GM21529 (cell line): ENCODE measurements around the gene GIT1.

Experiments
- ATAC-seq: cut with Tn5 transposase; IDR thresholded peaks from one replicate; pipeline ENCODE4 v1.9.1; 2021; ENCODE audit not compliant: unreplicated experiment

Gene GIT1

DNA sequence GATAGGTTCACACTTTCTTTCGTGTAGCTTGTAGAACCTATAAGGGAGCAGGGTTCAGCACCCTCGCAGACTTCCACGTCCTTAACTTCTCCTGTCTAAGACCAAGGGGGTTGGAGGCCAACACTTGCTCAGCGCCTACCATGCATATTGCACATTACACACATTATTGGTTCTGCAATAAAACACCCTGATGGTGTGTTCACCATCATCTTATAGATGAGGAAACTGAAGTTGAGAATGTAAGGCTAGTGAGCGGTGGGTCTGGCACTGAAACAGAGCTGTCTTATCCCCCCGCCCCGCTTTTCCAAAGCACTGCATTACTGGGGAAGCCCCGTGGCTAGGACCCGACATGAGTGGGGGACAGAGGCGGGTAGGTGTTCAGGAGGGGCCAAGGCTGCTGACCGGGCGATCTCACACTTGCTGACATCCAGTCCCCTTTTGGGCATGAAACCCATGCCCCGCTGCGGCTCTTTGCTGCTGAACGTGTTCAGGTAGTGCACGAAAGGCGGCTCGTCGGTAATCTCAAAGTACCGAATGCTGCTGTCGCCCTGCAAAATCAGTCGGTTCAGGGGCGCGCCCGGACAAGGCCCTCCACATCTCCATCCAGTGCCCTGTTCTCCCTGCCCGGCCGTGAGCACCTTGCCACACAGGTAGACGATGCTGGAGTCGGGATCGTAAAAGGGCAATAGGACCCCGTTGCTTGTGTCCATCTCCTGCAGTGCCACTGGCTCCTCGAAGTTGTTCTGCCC lies 27.0 kb upstream of the GIT1 start:
- no peak for ATAC-seq

DNA sequence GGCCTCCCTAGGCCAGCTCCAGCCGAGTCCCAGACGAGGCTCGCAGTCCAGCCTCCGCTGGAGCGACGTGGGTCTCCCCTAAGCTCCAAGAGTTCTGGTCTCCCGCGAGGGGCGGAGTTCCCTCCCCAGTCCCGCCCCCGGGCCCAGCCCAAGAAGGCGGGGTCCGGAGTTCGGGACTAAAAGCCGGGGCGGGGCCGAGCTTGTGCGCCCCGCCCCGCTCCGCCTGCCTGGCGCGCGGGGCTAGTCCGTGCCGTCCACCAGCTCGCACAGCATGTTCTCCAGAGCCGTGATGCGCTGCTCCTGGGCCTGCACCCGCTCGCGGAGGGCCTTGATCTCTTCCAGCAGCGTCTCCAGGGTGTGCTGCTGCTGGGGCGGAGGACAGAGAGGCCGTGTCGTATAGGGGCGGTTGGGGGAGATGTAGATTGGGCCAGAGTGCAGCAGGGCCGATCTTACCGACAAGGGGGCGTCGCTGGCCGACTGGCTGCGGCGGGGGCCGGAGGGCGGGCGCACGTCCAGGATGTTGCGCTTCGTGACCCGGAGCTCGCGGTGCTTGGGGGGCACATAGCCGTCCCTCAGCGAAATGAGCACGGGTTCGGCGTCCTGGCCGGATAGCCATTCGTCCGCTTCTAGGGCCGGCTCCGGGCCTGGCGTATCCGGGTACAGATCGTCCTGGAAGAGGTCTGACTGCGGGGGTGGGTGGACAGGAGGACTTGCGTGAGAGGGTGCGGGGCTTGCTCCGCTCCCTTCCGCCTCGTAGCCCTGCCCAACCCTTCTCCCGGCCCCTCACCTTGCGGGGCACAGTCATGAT lies 26.2 kb upstream of the GIT1 start:
- ATAC-seq = peak; percentile 61

DNA sequence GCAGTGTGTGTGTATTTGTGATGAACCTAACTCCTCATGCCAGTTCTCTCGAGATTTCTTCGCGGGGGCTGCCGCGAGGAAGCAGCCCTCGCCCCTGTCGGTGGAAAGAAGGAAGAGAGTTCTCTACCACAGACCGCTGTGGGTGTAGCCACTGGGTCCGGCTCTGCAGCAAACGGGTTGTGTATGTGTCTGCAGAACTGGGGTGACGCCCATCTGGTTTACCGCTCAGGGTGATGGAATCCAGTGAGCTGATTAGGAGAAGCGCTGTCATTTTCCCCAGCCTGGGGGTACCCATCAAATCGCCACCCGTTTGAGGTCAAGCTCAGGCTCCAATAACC lies 25.6 kb upstream of the GIT1 start:
- ATAC-seq = no peak

DNA sequence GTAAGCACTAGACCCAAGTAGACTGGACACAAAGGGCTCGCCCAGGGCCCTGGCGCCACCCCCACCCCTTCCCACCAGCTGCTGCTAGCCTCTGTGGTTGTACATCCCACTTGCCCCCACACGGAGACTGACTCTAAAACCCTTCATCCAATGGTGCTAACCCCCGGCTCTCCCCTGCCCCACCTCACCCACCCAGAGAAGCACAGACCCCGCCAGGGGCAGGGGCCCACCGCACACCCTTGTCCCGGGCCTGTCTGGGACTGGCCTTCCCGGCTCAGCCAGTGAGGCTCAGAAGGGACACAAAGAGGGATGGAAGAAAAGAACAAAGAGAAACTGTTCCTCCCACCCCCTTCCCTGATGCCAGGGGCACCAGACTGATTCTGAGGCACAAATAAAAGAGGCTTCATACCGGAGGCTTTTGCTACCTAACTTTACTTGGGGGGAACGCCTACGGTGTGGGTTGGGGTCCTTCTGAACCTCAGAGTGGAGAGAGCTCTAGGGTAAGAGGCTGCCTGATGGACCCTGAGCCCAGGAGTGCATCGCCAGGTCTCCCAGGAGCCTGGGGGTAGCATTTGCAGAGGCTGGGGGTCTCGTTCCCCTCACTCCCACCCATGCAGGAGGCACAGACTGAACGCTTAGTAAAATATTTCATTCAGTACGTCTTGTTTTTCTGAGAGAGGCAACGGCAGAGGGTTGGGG lies 25.1 kb upstream of the GIT1 start:
- no peak for ATAC-seq

DNA sequence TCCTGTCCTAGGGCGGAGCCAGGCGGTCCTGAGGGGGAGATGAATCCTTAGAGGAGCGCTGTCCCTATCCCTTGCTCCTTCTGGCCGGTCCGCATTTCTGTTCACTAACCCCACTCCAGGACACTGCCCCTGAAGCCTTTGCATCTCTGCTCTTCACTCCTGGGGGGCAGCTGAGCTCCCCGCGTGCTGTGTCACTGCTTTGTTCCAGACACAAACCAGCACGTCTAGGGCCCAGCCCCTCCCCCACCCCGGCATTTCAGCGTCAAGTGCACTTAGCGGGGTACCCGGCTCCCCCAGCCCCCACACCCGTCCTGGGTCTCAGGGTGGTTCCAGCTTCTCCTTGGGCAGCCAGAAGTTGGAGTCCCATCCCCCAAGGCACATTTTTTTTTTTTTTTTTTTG lies 24.4 kb upstream of the GIT1 start:
- ATAC-seq = no peak

DNA sequence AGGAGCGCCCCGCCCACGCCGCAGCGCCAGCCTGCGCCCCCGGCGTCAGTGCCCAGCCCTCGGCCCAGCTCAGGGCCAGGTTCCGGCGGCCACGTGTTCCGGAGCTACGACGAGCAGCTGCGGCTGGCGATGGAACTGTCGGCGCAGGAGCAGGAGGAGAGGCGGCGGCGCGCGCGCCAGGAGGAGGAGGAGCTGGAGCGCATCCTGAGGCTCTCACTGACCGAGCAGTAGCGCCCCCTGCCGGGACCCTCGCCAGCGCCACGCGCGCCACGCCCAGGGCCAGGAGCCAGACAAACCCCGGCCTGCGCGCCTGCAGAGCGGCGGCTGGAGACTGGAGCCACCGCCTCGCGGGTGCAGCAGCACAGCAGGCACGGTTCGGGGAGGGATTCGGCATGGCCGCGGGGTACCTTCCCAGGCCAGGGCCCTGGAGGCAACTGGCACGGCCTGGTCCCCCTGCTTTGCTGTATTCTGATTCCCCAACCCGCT lies 23.9 kb upstream of the GIT1 start:
- no peak for ATAC-seq

DNA sequence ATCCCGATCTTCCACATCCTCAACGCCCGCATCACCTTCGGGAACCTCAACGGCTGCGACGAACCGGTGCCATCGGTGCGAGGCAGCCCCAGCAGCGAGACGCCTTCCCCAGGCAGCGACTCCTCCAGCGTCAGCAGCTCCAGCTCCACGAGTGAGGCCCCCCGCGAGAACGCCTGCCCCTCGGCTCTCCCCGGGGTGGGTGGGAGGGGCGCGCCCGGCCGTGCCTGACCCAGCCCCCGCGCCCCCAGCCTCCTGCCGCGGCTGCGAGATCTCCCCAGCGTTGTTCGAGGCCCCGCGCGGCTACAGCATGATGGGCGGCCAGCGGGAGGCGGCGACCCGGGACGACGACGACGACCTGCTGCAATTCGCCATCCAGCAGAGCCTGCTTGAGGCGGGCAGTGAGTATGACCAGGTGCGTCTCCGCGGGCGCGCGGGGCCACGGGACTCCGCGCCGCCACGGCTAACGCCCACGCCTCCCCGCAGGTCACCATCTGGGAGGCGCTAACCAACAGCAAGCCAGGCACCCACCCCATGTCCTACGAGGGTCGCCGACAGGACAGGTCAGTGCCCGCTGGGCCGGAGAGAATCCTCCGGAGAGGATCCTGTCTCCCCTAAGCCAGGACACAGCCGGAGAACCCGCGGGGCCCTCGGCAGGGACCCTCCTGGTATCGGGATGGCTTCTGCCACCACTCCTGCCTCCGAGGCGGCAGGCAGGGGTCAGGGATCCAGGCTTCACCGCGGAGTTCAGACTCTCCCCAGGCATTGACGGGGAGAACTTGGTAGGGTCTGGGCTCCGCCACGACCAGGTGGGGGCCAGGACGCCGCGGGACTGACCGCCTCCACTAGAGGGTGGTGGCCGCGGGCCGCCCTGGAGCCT lies 23.2 kb upstream of the GIT1 start:
- no peak for ATAC-seq

DNA sequence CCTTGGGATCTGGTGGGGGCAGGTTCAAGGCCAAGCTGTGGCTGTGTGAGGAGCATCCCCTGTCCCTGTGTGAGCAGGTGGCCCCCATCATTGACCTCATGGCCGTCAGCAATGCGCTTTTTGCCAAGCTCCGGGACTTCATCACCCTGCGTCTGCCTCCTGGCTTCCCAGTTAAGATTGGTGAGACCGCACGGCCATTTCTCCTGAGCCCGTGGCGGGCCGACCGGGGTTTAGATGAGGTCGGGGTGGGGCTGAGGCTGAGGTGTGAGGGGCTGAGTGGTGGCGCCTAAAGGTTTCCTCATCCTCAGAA lies 22.6 kb upstream of the GIT1 start:
- no peak for ATAC-seq

DNA sequence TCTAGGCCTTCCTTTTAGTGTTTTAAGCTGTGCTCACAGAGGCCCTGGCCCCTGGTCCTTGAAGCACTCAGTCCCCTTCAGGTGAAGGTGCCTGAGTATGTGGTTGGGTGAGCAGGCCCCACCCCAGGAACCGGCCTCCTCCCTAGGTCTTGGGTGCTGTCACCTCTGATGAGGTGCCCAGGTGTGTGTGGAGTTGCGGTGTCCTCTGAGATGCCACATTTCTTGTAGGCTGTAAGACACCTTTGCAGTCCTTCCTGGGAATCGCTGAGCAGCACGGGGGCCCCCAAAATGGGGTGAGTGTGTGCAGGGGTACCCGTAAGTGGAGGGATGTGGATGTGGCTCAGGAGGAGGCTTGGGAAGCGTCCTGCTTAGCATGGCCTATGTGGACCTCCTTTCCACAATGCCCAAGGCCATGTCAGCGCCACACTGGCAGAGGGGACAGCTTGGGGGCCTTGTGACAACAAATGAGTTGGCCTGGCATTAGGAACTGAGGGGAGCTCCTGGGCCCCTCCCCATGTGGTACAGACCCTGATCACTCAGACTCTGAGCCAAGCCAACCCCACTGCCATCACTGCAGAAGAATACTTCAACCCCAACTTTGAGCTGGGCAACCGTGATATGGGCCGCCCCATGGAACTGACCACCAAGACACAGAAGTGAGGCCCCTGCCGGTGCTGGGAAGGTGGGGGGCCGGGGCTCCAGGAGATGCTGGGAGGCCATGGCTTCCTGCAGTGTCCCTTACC lies 22.1 kb upstream of the GIT1 start:
- ATAC-seq = no peak

DNA sequence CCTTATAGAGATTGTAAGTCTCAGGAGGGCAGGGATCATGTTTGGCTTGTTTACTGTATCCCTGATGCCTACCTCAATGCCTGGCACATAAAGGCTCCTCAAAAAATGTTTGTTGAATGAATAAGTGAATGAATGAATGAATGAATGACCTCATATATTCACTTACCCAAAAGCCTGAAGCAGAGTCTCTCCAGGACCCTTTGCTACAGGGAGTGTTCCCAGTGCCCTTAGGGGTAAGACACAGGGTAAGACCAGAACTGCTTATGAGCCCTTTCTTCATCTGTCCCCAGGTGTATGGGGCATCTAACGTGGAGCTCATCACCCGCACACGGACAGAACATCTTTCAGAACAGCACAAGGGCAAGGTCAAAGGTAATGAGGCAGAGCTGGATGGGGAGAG lies 20.9 kb upstream of the GIT1 start:
- ATAC-seq = no peak

DNA sequence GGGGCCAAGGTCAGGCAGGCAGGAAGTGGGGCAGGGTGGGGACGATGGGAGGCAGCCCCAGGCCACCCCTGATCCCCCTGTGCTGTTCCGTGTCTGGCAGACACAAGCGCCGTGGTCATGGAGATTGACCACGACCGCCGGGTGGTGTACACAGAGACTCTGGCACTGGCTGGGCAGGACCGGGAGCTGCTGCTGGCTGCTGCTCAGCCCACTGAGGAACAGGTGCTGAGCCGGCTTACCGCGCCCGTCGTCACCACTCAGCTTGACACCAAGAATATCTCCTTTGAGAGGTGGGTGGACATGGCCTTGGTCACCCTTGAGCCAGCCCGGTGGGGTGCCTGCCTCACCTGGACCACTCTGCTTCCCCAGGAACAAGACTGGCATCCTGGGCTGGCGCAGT lies 19.5 kb upstream of the GIT1 start:
- ATAC-seq = no peak

DNA sequence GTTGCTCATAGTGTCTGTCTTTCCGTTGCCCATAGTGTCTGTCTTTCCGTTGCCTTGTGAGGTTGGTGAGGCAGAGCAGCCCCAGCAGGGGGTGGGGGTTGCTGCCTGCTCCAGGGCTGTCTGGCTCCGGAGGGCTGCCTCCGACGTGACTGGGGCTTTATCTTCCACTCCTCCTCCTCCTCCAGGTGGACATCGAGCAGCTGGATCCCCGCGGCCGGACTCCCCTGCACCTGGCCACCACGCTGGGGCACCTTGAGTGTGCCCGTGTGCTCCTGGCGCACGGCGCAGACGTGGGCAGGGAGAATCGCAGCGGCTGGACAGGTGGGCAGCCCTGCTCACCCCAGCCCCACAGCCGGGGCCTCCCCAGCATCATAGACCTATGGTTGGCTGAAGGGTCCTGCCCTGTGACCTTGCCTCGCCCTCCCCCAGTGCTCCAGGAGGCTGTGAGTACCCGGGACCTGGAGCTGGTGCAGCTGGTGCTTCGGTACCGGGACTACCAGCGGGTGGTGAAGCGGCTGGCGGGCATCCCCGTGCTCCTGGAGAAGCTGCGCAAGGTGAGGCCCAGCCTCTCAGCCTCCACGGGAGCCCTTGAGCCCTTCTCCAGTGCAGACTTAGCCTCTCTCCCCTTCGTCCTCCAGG lies 18.2 kb upstream of the GIT1 start:
- ATAC-seq = no peak

DNA sequence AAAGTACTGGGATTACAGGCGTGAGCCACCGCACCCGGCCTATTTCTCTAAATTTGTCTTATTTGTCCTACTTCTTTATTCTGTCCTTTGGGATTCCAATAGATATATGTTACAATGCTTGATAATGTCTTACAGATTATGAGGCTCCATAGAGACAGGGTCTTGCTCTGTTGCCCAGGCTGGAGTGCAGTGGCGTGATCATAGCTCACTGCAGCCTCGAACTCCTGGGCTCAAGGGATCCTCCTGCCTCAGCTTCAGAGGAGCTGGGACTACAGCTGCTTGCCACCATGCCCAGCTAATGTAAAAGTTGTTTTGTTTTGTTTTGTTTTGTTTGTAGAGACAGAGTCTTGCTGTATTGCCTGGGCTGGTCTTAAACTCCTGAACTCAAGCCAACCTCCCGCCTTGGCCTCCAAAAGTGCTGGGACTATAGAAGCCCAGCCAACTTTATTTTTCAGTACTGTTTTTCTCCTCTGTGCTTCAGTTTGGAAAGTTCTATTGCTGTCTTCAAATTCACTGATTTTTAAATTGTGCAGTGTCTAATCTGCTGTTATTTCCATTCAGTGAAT lies 13.7 kb upstream of the GIT1 start:
- ATAC-seq = no peak

DNA sequence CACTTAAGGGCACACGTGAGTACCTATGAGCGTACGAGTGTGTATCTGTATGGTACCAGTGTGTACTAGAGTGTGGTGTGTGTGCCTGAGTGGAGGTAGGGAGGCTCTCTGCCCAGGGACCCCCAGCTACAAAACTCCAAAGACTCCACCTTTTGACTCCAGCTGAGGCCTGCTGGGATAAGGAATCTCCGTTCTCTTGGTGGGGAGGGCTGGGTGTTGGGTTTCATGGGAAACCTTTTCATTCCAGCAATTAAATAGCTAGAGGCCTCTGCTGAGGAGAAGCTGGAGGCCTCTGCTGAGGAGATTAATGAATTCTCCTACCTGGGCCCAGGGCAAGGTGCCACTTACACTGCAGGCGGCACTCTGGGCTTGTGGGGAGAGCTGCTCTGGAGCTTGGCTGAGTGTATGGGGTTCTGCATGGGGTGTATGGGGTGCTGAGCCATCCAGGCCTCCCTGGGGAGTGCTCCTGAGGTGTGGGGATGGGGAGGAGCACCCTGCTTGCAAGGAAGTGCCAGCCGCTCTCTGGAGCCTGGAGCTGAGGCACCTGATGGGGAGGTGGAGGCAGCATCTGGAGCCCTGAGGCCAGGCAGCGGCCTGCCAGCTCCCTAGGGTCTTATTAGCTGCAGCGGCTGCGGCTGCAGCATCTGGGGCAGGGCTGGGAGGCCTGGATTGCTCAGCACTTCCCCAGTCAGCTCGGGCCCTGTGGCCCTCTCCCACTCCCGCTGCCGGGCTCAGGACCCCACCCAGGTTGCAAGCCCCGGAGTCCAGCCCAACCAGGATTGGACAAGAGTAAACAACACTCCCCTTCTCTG lies 8.1 kb upstream of the GIT1 start:
- no peak for ATAC-seq

DNA sequence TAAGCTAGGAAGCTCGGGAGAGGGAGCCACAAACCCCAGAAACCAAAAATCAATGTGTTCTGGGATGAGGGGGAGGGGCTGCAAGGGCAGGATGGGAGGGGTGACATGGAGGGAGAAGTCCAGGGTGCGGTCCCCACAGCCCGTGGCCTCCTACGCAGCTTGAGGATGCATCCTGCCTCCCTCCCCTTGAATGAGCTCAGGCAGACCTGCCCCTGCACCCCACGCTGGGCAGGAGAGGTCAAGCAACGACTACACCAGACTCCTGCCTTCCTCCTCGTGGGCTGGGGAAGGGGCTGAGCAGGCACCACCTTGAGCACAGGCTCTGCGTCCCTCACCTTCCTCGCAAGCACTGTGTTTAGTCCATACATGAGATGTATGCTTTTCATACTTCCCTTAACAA lies 7.4 kb upstream of the GIT1 start:
- no peak for ATAC-seq

DNA sequence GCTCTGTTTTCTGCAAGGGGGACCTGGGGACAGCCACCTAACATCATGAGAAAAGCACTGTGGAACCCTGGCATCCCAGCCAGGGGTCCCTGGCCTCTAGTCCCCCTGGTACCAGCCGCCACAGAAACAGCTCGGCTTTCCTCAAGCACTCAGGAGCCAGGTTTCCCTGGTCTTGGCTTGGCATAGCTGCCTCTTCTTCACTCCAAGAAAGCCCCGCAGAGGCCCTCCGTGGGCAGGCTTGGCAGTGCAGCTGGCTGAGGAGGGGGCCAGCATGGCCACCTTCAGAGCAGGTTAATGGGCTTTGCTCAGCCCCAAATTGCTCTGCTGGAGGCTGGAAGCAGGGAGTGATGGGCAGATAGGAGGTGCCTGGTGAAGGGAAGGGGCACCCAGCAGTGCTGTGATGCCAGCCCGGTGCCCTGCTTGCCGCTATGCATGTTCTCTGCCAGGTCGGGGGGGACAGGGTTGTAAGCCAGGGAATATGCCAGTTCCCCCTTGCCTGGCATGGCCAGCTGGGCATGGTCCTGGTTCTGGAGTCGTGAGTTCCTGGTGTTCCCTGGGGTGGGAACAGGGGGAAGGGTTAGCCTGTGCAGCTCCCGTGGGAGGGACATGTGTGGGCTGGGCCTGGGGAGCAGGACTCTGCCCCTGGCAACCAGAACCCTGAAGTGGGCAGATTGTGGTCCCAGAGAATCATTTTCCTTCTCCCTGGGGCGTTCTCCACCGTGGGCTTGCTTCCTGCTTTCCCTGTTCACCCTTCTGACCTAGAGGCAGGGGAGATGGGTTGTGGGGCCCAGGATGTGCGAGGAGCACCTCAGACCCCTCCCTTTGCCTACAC lies 6.7 kb upstream of the GIT1 start:
- no peak for ATAC-seq

DNA sequence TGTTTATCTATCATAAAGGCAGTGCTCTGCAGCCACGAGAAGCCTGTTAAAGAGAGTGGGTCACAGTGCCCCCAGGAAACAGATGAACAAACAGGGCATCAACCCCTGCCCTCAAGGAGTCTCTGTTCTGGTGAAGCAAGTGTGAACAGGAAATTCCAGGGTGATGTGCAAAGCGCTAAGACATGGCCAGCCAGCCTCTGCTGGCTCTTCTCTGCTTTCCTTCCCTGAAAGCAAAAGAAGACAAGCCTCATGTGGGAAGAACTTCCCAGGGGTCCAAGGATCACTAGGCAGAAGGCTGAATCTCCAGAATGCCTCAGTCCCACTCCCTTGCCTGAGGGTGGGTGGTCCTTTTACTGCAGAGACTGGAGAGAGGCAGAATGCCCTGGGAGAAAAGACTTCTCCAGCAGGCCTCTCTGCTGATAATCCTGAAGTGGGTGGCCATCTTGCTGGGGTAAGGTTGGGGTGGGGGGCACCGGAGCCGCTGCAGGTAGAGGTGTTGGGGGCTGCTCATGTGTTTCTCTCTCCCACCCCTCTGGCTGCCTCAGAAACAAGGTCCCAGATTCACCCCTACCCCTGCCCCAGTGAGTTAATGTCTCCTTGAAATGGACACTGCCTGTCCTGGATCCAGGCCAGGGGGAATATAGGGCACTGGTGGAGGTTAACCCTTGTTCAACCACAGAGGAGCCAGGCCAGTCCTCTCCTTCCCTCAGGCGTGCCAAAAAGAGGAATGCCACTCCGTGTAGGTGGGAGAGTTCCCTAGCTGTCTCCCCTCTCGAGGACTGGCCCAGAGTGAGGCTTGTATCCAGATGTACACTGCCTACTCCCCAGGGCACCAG lies 5.9 kb upstream of the GIT1 start:
- no peak for ATAC-seq
